ENCODE data around the gene MED27. TPM values are rescaled to one million over a fixed set of nuclear protein-coding genes. Genes with fewer than 3 reads are reported as not detected.

The MED27 gene
- total RNA-seq, 1 donor from 2014 or later = 24.1 TPM

GRCh38 chr9:131873891-131874440 is 205.7 kb downstream of the MED27 start:
- no peak overlapping the region for H3K4me3 Mint-ChIP-seq (ENCODE audit: unreplicated experiment)
- no peaks in the 10 kb centered on the region for H3K4me1 Mint-ChIP-seq (ENCODE audit: unreplicated experiment)
- no peak for TF ChIP-seq CTCF (IDR thresholded peaks at IDR 0.05)
- no peaks in the 10 kb centered on the region for H3K27me3 Mint-ChIP-seq (ENCODE audit: unreplicated experiment)
- H3K9me3 Mint-ChIP-seq (ENCODE audit: unreplicated experiment) = no peaks in the 10 kb centered on the region
- peaks cover 9% of the 10 kb centered on the region for H3K36me3 Mint-ChIP-seq (ENCODE audit: unreplicated experiment)
- DNase-seq (ENCODE audit: extremely low spot score, unreplicated experiment) = no peak
- no peak overlapping the region for H3K27ac Mint-ChIP-seq (ENCODE audit: unreplicated experiment)

- Mint-ChIP-seq H3K4me1 (ENCODE audit: unreplicated experiment) (no peaks in the 10 kb centered on the region), H3K27ac (ENCODE audit: unreplicated experiment) (no peak overlapping the region)
- DNase-seq (ENCODE audit: extremely low spot score, unreplicated experiment) = no peak
These were observed 206.3 kb downstream of the MED27 start for GRCh38 chr9:131873335-131873734.

GRCh38 chr9:131872702-131873101 is 207.0 kb downstream of the MED27 start:
- no peak for DNase-seq (ENCODE audit: extremely low spot score, unreplicated experiment)
- no peak for TF ChIP-seq CTCF (IDR thresholded peaks at IDR 0.05)
- H3K36me3 Mint-ChIP-seq (ENCODE audit: unreplicated experiment) = peaks cover 9% of the 10 kb centered on the region
- no peaks in the 10 kb centered on the region for H3K4me1 Mint-ChIP-seq (ENCODE audit: unreplicated experiment)
- no peak overlapping the region for H3K27ac Mint-ChIP-seq (ENCODE audit: unreplicated experiment)
- no peaks in the 10 kb centered on the region for H3K27me3 Mint-ChIP-seq (ENCODE audit: unreplicated experiment)
- H3K4me3 Mint-ChIP-seq (ENCODE audit: unreplicated experiment) = no peak overlapping the region
- no peaks in the 10 kb centered on the region for H3K9me3 Mint-ChIP-seq (ENCODE audit: unreplicated experiment)

More at GRCh38 chr9:131873335-131873734, 206.3 kb downstream of the MED27 start:
- H3K27me3 Mint-ChIP-seq (ENCODE audit: unreplicated experiment) = no peaks in the 10 kb centered on the region
- H3K36me3 Mint-ChIP-seq (ENCODE audit: unreplicated experiment) = peaks cover 9% of the 10 kb centered on the region
- no peak for TF ChIP-seq CTCF (IDR thresholded peaks at IDR 0.05)
- no peak overlapping the region for H3K4me3 Mint-ChIP-seq (ENCODE audit: unreplicated experiment)
- no peaks in the 10 kb centered on the region for H3K9me3 Mint-ChIP-seq (ENCODE audit: unreplicated experiment)

GRCh38 chr9:131872006-131872405 is 207.7 kb downstream of the MED27 start:
- DNase-seq (ENCODE audit: extremely low spot score, unreplicated experiment) = no peak
- Mint-ChIP-seq H3K4me3 (ENCODE audit: unreplicated experiment) (no peak overlapping the region), H3K36me3 (ENCODE audit: unreplicated experiment) (peaks cover 10% of the 10 kb centered on the region), H3K27ac (ENCODE audit: unreplicated experiment) (no peak overlapping the region), H3K27me3 (ENCODE audit: unreplicated experiment) (no peaks in the 10 kb centered on the region), H3K9me3 (ENCODE audit: unreplicated experiment) (no peaks in the 10 kb centered on the region), H3K4me1 (ENCODE audit: unreplicated experiment) (no peaks in the 10 kb centered on the region)
- peak; percentile 17 for TF ChIP-seq CTCF (IDR thresholded peaks at IDR 0.05)

- Mint-ChIP-seq H3K27ac (ENCODE audit: unreplicated experiment) (no peak overlapping the region), H3K27me3 (ENCODE audit: unreplicated experiment) (no peaks in the 10 kb centered on the region), H3K36me3 (ENCODE audit: unreplicated experiment) (peaks cover 9% of the 10 kb centered on the region), H3K4me3 (ENCODE audit: unreplicated experiment) (no peak overlapping the region), H3K4me1 (ENCODE audit: unreplicated experiment) (no peaks in the 10 kb centered on the region), H3K9me3 (ENCODE audit: unreplicated experiment) (no peaks in the 10 kb centered on the region)
- no peak for DNase-seq (ENCODE audit: extremely low spot score, unreplicated experiment)
- TF ChIP-seq CTCF (IDR thresholded peaks at IDR 0.05) = no peak
These were observed 209.5 kb downstream of the MED27 start for GRCh38 chr9:131870156-131870555.

Data from osteocyte (in vitro differentiated cells).